CD1c-positive myeloid dendritic cell (primary cell): ENCODE measurements around the gene ALDH18A1.
"Not testable (repeated sequence)": the region's sequence is repeated elsewhere in the genome, so short reads cannot be mapped to it uniquely, and the experiment has no call there.

ENCODE experiments used
- DNase-seq: peaks from one replicate; pipeline ENCODE4 v3.0.0-alpha.2; 2016; ENCODE audit errors: extremely low spot score

The ALDH18A1 gene

DNA sequence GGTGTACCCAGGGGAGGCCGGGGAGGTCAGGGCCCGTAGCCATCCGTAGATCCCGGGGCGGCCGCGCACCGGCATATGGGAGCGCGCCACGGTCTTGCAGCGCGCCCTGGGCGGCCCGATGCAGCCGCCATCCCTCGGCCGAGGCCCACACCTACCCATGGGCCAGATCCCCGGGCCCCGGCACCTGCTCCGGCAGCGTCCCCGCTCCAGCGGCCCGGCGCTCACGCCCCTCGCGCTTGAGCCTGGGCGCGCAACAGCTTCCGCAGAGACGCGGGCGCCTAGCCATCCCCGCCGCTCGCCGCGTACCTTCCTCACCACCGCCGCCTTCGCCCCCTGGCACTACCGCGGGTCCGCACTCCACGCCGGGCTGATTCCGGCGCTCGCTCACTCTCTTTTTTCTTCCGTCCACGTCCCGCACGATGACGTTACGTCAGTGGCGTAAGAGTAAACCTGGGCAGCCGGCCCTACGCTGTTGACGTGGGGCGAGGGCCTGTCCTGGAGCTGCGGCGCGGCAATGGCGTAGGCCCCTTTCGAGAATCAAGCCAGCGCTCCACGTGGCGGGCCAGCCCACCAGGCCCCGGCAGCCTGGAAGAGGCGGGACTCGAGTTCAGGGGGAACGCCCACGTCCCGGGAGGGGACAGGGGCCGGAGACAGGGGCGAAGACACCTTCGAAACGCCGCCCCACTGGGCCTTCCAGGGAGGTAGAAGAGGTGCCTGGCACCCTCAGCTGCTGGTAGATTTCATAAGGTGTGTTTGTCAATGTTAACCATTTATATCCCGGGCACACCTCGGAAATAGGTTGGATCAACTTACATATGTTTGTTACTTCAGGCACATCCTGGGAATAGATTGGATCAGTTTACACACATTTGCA lies at the start of gene ALDH18A1:
TSS of gene ALDH18A1 (minus strand) at position 421 of the 874 bp plus-strand sequence. CDS start 3,334 bp downstream, outside the sequence.
- peak; percentile 76 for DNase-seq

- no peak for DNase-seq
Observed at GRCh38 chr10:95698415-95698814, 41.9 kb upstream of the ALDH18A1 start.

DNA sequence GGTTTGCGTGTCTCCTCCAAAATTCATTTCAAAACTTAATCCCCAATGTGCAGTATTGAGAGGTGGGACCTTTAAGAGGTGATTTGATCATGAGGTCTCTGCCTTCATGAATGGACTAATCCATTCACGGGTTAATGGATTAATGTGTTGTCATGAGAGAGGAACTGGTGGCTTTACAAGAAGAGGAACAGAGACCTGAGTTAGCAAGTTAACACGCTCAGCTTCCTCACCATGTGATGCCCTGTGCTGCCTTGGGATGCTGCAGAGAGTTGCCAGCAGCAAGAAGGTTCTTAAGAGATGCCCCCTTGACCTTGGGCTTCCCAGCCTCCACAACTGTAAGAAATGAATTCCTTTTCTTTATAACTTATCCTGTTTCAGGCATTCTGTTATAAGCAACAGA lies 40.9 kb upstream of the ALDH18A1 start:
- peak; percentile 87 for DNase-seq

- no peak for DNase-seq
Observed at GRCh38 chr10:95694665-95695064, 38.2 kb upstream of the ALDH18A1 start.

GRCh38 chr10:95693668-95694534 lies 37.4 kb upstream of the ALDH18A1 start, which contains the start of gene TCTN3:
TSS of gene TCTN3 (minus strand) at chr10:95693927. CDS start at chr10:95693899, 28 bp downstream.
- DNase-seq = peak; percentile 100

- DNase-seq = no peak
Observed at GRCh38 chr10:95693071-95693667, 36.7 kb upstream of the ALDH18A1 start.

DNA sequence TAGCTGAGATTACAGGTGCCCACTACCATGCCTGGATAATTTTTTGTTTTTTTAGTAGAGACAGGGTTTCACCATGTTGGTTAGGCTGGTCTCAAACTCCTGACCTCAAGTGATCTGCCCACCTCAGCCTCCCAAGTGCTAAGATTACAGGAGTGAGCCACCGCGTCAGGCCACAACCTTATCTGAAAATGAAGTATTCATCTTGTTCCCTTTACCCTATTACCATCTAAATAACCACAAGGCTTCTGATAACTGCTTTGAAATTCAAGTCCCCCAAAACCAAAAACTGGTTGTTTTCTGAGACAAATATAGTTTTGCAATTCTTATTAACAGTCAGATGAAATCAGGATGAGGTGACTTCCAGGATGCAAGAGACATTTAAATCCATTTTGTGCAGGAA lies 34.8 kb upstream of the ALDH18A1 start:
- DNase-seq = no peak

DNA sequence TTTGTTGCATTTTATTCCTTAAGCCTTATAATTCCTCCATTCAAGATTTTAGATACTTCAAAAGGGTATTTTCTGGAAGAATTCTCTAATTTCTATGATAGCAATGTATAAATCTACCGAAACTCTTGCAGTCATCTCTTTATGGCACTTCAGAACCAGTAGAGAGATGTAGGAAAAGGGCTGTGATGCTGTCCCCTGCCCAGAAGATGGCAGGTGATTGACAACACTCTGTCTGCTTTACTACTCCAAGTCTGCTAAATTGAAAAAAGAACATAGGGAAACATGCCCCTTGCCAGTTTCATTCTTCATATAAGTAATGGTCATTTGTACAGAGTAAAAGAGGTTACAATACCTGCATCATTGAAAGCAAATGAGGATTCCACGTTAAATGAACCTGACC lies 32.1 kb upstream of the ALDH18A1 start:
- DNase-seq = no peak

- no peak for DNase-seq
Observed at GRCh38 chr10:95683966-95684365, 27.5 kb upstream of the ALDH18A1 start.

DNA sequence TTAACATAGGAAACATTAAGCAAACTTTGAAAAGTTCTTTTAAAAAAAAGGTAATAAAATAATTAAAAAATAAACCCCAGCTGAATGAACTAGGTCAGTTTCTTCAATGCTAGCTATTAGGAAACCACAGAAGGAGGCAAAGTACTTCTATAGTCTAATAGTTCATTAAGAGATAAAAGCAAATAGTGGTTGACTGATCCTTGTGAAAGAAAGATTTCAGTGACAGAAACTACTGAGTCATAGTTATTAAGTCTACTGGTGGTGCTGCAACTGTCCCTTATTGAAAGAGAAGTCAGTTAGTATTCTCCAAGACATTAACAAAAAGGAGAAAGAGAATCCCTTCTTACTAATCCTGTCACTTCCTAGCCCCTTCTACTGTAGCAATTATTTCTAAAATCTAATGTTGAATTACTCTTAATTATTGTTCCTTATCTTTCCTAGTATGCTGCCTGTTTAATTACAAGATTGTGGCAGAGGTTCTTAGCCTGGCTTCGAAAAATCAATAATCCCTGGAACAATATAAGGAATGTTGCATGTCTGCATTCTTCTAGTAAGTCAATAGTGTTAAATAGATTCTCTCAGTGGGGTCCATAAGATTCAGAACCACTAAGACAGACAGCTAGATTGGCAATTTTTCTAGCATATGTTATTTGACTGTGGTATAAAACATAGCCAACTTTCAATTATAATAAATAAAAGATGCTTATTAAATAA lies 19.0 kb upstream of the ALDH18A1 start:
- DNase-seq = no peak

- no peak for DNase-seq
Observed at GRCh38 chr10:95674643-95675042, 18.1 kb upstream of the ALDH18A1 start.

DNA sequence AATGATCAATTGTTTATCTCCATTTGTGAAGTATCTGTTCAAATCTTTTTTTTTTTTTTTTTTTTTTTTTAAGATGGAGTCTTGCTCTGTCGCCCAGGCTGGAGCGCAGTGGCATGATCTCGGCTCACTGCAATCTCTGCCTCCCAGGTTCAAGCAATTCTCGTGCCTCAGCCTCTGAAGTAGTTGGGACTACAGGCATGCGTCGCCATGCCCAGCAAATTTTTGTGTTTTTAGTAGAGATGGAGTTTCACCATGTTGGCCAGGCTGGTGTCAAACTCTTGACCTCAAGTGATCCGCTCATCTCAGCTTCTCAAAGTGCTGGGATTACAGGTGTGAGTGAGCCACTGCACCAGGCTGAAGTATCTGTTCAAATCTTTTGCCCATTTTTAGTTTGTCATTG lies 16.1 kb upstream of the ALDH18A1 start:
- not testable (repeated sequence) for DNase-seq

DNA sequence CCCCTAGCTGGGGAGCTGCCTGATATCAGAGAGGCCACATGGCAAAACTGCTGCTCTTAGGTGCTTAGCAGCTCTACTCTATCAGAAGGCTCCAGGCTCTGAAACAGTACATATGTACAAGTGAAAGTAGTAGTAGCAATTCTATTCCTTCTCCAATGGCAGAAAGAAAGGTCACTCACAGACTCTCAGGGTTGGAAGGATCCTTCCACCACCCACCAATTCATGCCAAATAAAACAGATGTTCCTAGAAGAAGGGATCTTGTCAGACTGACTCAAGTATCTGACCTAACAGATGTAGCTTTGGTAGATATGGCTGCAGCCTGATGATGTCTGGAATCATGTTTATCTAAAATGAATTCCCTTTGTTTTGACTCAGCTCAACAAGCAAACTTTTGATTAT lies 8.0 kb upstream of the ALDH18A1 start:
- DNase-seq = no peak

- no peak for DNase-seq
Observed at GRCh38 chr10:95663496-95663895, 7.0 kb upstream of the ALDH18A1 start.

DNA sequence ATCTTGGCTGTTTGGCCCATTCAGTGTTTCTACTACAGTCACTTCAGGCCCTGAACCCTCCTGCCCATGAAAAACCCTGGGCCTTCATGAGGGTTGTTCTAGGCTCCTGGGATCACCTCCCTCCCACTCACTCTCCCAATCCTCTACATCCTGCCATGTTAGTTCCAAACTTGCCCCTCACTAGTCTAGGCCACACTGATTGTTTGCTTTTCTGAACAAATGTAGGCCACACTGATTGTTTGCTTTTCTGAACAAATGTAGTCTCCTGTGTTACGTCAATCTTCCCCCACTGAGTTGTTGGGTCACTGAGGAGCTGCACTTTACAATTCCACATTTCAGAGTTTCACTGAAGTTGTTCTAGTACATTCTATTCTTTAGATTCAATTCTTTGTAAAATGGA lies 5.3 kb upstream of the ALDH18A1 start:
- DNase-seq = no peak

- DNase-seq = no peak
Observed at GRCh38 chr10:95660283-95660682, 3.8 kb upstream of the ALDH18A1 start.

DNA sequence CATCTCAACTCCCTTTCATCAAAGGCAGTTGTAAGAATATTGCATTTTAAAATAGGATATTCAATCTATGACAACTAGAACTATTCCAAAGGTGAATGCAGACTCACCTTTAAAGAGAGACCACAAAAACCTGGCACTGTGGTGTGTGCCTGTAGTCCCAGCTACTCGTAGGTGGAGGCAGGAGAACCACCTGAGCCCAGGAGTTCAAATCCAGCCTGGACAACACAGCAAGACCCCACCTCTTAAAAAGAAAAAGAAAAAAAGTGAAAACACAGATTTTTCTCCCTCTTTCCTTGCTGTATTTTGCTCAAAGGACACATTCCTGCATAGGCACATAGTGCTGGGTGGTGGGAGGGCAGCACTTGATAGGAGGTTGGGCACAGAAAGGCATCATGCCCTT lies 739 bp upstream of the ALDH18A1 start:
- DNase-seq = no peak

- DNase-seq = no peak
Observed at GRCh38 chr10:95655571-95656290, 780 bp downstream of the ALDH18A1 start.

DNA sequence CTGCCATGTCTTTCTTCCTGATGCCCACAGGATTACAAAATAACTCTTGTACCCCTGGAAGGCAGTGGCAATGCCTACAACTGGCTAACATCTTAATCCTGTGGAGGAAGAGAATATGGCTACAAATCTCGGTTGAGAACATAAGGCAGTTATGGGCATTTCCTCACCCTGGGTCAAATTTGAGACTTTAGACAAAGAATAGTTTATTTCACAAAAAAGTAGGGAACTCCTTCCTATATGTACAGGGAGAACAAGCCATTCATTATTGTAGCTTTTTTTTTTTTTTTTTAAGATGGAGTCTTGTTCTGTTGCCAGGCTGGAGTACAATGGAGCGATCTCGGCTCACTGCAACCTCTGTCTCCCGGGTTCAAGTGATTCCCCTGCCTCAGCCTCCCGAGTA lies 2.6 kb downstream of the ALDH18A1 start:
- DNase-seq = no peak

DNA sequence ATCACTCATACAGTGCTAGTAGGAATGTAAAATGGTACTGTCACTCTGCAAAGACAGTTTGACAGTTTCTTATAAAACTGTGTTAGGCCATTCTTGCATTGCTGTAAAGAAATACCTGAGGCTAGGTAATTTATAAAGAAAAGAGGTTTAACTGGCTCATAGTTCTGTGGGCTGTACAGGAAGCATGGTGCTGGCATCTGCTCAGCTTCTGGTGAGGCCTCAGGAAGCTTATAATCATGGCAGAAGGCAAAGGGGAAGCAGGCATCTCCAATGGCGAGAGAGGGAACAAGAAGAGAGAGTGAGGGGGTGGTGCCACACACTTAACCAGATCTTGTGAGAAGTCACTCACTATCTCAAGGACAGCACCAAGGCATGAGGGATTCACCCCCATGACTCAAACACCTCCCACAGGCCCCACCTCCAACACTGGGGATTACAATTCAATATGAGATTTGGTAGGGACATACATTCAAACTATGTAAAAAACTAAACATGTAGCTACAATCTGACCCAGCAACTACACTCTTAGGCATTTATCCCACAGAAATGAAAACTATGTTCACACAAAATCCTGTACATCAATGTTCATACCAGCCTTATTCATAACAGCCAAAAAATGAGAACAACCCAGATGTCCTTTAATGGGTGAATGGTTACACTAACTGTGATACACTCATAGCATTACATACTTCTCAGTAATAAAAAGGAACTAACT lies 5.0 kb downstream of the ALDH18A1 start:
- DNase-seq = peak; percentile 4
